H1 (cell line): ENCODE measurements around the gene SIRT3. TPM values are rescaled to one million over a fixed set of nuclear protein-coding genes. Genes with fewer than 3 reads are reported as not detected.

Experiments
- CTBP2 ChIP-seq: IDR thresholded peaks from 2 replicates; pipeline ENCODE4 v1.7.0; 2011; ENCODE audit warnings: borderline replicate concordance, mild to moderate bottlenecking, moderate library complexity, mixed read lengths, low read length; ENCODE audit not compliant: insufficient read depth, insufficient read length
- GABPA ChIP-seq: IDR thresholded peaks from 2 replicates; pipeline ENCODE4 v1.6.1; 2011; ENCODE audit warnings: mild to moderate bottlenecking, low read length, moderate library complexity, borderline replicate concordance; ENCODE audit not compliant: insufficient read depth
- GTF2F1 ChIP-seq: IDR thresholded peaks from 2 replicates; pipeline ENCODE4 v1.6.1; 2012; ENCODE audit warnings: low read depth, low read length, improper control_type of control experiment, borderline replicate concordance
- MAFK ChIP-seq: IDR thresholded peaks from 2 replicates; pipeline ENCODE4 v1.6.1; 2012; ENCODE audit warnings: low read depth, mild to moderate bottlenecking, improper control_type of control experiment, low read length
- RFX5 ChIP-seq: IDR thresholded peaks from 2 replicates; pipeline ENCODE4 v1.6.1; 2011; ENCODE audit warnings: low read depth, low read length, improper control_type of control experiment, borderline replicate concordance
- polyA plus RNA-seq, 7 experiments: library from polyadenylated mRNA; depleted of rRNA in 3 of 7; stranded (reverse) in 5 of 7; unstranded in 2 of 7; fragments of >200 nt in 5 of 7; fragments of 200-250 nt in 2 of 7; gene quantifications; 1 replicate in 5 of 7; 2 replicates in 1 of 7; 4 replicates in 1 of 7; pipeline versions ENCODE4 v1.2.1 to v1.2.3, GENCODE V29; 2011 to 2013; ENCODE audit warnings: missing spikeins in 2 of 7, mixed read lengths in 2 of 7
- total RNA-seq: library from RNA; stranded (reverse); fragmentation: NEBNext Ultra II Directional; extraction: Animal tissue kit (Norgen Biotek cat#: 25700); gene quantifications from 2 replicates; pipeline ENCODE4 v1.2.1, GENCODE V29; 2021
- TF ChIP-seq, protein P1 (sequence below): fragments of 300-600 bp; sonication (generic); IDR thresholded peaks from 2 replicates; pipeline ENCODE4 v1.7.1; 2012; ENCODE audit warnings: low read length, moderate library complexity, mild to moderate bottlenecking, inconsistent platforms; ENCODE audit not compliant: insufficient replicate concordance
- TF ChIP-seq, protein P2 (sequence below): IDR thresholded peaks from 2 replicates; pipeline ENCODE4 v1.6.1; 2012; ENCODE audit warnings: low read length, inconsistent platforms

Gene SIRT3
- total and polyA plus RNA-seq, 2 of the 8 experiments (the other 6 are each of a cell fraction or from before 2014, with no cell fraction given), result 14.3 to 21.6 TPM

DNA sequence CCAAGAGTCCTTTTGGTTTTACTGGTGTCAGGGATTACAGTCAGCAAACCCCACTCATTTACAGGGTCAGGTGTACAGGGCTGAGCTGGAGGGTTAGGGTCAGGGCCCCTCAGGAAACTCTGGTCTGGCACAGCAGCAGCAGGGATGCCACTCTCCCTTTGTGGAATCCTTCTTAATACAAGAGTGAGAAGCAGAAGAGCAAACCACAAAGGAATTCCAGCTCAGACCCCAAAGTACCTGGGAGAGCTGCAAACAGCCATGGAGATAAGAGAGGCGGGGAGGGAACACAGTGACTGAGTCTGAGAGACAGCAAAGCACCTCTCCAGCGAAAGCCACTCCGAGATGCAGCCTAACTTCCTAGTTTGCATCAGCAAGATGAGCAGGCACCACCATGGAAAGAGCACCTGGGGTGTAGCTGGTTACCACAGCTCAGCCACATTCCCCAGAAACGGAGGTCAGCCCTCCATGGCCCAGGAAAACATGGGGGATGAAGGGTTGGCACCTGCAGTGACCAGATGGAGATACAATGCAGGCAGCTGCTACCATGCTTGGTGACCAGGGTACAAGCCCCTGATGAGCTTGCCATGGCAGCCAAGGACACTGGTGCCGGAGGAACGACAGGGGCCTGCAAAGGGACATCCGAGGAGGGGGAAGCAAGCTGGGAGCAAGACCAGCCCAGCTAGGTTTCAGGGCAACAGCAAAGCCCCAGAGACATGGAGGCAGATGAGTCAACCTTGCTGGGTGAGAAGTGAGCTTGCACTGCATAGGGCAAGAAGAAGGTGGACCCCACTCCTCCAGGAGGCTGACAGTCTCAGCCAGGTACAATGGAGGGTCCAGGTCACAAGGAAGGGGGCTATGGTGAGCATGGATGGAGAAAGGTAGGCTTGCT is 32.8 kb downstream of the SIRT3 start (continued):
- TF ChIP-seq, protein P1, sequence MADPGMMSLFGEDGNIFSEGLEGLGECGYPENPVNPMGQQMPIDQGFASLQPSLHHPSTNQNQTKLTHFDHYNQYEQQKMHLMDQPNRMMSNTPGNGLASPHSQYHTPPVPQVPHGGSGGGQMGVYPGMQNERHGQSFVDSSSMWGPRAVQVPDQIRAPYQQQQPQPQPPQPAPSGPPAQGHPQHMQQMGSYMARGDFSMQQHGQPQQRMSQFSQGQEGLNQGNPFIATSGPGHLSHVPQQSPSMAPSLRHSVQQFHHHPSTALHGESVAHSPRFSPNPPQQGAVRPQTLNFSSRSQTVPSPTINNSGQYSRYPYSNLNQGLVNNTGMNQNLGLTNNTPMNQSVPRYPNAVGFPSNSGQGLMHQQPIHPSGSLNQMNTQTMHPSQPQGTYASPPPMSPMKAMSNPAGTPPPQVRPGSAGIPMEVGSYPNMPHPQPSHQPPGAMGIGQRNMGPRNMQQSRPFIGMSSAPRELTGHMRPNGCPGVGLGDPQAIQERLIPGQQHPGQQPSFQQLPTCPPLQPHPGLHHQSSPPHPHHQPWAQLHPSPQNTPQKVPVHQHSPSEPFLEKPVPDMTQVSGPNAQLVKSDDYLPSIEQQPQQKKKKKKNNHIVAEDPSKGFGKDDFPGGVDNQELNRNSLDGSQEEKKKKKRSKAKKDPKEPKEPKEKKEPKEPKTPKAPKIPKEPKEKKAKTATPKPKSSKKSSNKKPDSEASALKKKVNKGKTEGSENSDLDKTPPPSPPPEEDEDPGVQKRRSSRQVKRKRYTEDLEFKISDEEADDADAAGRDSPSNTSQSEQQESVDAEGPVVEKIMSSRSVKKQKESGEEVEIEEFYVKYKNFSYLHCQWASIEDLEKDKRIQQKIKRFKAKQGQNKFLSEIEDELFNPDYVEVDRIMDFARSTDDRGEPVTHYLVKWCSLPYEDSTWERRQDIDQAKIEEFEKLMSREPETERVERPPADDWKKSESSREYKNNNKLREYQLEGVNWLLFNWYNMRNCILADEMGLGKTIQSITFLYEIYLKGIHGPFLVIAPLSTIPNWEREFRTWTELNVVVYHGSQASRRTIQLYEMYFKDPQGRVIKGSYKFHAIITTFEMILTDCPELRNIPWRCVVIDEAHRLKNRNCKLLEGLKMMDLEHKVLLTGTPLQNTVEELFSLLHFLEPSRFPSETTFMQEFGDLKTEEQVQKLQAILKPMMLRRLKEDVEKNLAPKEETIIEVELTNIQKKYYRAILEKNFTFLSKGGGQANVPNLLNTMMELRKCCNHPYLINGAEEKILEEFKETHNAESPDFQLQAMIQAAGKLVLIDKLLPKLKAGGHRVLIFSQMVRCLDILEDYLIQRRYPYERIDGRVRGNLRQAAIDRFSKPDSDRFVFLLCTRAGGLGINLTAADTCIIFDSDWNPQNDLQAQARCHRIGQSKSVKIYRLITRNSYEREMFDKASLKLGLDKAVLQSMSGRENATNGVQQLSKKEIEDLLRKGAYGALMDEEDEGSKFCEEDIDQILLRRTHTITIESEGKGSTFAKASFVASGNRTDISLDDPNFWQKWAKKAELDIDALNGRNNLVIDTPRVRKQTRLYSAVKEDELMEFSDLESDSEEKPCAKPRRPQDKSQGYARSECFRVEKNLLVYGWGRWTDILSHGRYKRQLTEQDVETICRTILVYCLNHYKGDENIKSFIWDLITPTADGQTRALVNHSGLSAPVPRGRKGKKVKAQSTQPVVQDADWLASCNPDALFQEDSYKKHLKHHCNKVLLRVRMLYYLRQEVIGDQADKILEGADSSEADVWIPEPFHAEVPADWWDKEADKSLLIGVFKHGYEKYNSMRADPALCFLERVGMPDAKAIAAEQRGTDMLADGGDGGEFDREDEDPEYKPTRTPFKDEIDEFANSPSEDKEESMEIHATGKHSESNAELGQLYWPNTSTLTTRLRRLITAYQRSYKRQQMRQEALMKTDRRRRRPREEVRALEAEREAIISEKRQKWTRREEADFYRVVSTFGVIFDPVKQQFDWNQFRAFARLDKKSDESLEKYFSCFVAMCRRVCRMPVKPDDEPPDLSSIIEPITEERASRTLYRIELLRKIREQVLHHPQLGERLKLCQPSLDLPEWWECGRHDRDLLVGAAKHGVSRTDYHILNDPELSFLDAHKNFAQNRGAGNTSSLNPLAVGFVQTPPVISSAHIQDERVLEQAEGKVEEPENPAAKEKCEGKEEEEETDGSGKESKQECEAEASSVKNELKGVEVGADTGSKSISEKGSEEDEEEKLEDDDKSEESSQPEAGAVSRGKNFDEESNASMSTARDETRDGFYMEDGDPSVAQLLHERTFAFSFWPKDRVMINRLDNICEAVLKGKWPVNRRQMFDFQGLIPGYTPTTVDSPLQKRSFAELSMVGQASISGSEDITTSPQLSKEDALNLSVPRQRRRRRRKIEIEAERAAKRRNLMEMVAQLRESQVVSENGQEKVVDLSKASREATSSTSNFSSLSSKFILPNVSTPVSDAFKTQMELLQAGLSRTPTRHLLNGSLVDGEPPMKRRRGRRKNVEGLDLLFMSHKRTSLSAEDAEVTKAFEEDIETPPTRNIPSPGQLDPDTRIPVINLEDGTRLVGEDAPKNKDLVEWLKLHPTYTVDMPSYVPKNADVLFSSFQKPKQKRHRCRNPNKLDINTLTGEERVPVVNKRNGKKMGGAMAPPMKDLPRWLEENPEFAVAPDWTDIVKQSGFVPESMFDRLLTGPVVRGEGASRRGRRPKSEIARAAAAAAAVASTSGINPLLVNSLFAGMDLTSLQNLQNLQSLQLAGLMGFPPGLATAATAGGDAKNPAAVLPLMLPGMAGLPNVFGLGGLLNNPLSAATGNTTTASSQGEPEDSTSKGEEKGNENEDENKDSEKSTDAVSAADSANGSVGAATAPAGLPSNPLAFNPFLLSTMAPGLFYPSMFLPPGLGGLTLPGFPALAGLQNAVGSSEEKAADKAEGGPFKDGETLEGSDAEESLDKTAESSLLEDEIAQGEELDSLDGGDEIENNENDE, result no peak
- TF ChIP-seq RFX5 (no peak), MAFK (no peak), GTF2F1 (no peak), GABPA (no peak), CTBP2 (no peak)
- TF ChIP-seq, protein P2, sequence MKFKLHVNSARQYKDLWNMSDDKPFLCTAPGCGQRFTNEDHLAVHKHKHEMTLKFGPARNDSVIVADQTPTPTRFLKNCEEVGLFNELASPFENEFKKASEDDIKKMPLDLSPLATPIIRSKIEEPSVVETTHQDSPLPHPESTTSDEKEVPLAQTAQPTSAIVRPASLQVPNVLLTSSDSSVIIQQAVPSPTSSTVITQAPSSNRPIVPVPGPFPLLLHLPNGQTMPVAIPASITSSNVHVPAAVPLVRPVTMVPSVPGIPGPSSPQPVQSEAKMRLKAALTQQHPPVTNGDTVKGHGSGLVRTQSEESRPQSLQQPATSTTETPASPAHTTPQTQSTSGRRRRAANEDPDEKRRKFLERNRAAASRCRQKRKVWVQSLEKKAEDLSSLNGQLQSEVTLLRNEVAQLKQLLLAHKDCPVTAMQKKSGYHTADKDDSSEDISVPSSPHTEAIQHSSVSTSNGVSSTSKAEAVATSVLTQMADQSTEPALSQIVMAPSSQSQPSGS, result no peak
